Mucosa of stomach (tissue), 1 donor: ENCODE data around the gene CDH10.

ENCODE experiments used
- H3K27me3 ChIP-seq: one replicate; pipeline ENCODE4 v1.7.0; 2013; ENCODE audit warnings: mild to moderate bottlenecking, low read length; ENCODE audit not compliant: control insufficient read depth, insufficient read depth
- H3K36me3 ChIP-seq: one replicate; pipeline ENCODE4 v1.7.0; 2013; ENCODE audit warnings: low read length; ENCODE audit not compliant: control insufficient read depth, insufficient read depth
- H3K4me1 ChIP-seq: one replicate; pipeline ENCODE4 v1.7.0; 2013; ENCODE audit warnings: mild to moderate bottlenecking, low read length; ENCODE audit not compliant: control insufficient read depth, insufficient read depth
- H3K4me3 ChIP-seq: one replicate; pipeline ENCODE4 v1.7.0; 2013; ENCODE audit warnings: low read length
- H3K9ac ChIP-seq: one replicate; pipeline ENCODE4 v1.7.0; 2013; ENCODE audit warnings: mild to moderate bottlenecking, low read length, moderate library complexity
- H3K9me3 ChIP-seq: one replicate; pipeline ENCODE4 v1.7.0; 2013; ENCODE audit warnings: mild to moderate bottlenecking, low read length, moderate library complexity; ENCODE audit not compliant: control insufficient read depth
- donor health status: Pancreatic carcinoma.

Gene CDH10

DNA sequence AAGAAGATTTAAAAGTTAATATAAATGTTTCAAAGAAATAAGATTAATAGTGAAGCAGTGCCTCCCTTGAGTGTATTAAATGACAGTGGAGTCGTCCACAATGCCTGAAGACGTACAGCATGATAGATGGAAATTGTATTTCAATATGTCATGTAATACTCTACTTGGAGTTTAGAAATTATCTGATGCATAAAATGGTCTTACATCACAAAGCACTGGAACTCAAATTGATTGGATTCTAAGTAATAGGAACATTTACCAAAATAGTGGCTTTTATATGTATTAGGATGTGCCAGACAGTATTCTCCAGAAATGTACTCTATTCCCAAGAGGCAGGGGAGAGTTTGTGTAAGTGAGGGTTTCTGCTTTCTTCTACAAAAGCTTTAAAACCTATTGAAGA, 49.4 kb downstream of the CDH10 start:
- Histone ChIP-seq H3K4me3 (no peak overlapping the region), H3K4me1 (no peaks in the 10 kb centered on the region)

DNA sequence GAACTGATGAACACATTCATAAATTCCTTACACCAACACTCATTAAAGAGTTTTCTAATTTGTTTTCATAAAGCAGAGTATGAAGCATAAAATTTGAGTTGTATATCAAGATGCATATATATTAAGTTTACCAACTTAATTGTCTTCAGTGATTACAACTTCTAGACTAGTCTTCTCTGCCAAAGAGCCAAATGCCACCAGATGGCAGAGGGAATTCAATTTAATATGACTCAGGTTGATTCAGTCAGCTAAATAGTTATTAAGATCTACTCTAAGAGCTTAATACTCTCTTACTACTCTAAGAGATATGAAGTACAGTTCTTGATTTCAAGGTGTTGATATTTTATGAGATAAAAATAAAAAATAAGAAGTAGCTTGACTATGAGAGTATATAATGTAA, 53.4 kb downstream of the CDH10 start:
- no peaks in the 10 kb centered on the region for H3K36me3 ChIP-seq
- H3K9ac ChIP-seq: no peak overlapping the region
- H3K9me3 ChIP-seq: no peaks in the 10 kb centered on the region
- H3K27me3 ChIP-seq: no peaks in the 10 kb centered on the region
- H3K4me1 ChIP-seq: no peaks in the 10 kb centered on the region
- no peak overlapping the region for H3K4me3 ChIP-seq

More for the DNA sequence above, 49.4 kb downstream of the CDH10 start:
- no peaks in the 10 kb centered on the region for H3K27me3 ChIP-seq
- H3K9ac ChIP-seq: no peak overlapping the region
- H3K9me3 ChIP-seq: no peaks in the 10 kb centered on the region
- no peaks in the 10 kb centered on the region for H3K36me3 ChIP-seq

DNA sequence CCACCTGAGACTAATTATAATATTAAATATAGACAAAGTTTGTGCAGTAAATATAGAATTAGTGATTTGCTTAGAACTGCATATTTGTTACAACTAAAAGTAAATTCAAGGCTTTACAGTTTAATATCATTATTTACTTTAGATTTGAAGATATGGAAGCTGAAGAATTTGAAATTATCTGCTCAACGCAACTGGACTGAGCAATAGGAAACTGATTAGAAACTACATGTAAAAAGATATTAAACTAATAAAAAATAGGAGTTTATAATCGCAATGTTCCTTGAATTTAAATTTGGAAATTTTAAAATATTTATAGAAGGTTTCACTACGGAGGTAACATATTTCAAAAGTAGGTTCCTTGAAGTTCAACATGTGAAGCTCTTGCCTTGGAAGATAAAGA, 55.2 kb downstream of the CDH10 start:
- Histone ChIP-seq H3K36me3 (no peaks in the 10 kb centered on the region), H3K9me3 (no peaks in the 10 kb centered on the region), H3K4me1 (no peaks in the 10 kb centered on the region), H3K9ac (no peak overlapping the region), H3K4me3 (no peak overlapping the region), H3K27me3 (no peaks in the 10 kb centered on the region)

GRCh38 chr5:24585751-24586150, 59.0 kb downstream of the CDH10 start:
- H3K36me3 ChIP-seq: no peaks in the 10 kb centered on the region
- H3K9me3 ChIP-seq: no peaks in the 10 kb centered on the region
- no peak overlapping the region for H3K4me3 ChIP-seq
- no peak overlapping the region for H3K9ac ChIP-seq
- H3K27me3 ChIP-seq: no peaks in the 10 kb centered on the region
- H3K4me1 ChIP-seq: no peaks in the 10 kb centered on the region

DNA sequence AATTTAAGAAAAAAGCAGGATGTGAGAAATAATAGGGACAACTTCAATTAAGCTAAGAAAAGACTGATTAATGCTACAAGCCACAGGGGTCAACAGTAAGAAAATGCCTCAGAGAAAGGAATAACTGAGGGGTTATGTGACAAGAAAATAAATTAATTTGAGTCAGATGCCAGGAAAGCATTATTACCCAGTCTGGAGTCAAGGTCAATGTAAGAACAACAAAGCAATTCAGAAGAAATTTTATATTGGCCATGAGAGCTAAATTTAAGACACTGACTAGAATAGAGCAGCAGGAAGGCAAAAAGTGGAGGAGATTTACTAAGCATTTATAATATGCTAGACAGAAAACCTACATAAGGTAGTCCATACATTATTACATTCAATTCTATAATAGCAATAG, 73.5 kb downstream of the CDH10 start:
- no peak overlapping the region for H3K9ac ChIP-seq
- no peaks in the 10 kb centered on the region for H3K27me3 ChIP-seq
- H3K9me3 ChIP-seq: no peaks in the 10 kb centered on the region
- H3K4me1 ChIP-seq: no peaks in the 10 kb centered on the region
- H3K4me3 ChIP-seq: no peak overlapping the region
- no peaks in the 10 kb centered on the region for H3K36me3 ChIP-seq

DNA sequence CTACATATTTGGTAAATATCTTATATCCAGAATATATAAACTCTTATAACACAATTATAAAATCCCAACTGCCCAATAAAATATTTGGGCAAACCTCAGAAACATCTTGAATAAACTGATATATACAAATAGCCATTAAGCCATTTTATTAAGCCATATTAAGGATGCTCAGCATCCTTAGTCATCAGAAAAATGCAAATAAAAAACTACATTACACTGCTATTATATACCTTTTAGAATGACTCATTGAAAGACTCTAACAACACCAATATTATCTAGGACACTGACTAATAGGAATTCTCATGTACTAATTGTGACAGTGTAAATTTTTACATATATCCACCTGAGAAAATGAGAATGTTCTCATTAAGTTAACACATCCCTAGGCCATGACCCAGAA, 77.8 kb downstream of the CDH10 start:
- Histone ChIP-seq H3K4me3 (no peak overlapping the region), H3K36me3 (no peaks in the 10 kb centered on the region), H3K4me1 (no peaks in the 10 kb centered on the region), H3K9ac (no peak overlapping the region), H3K27me3 (no peaks in the 10 kb centered on the region), H3K9me3 (no peaks in the 10 kb centered on the region)

DNA sequence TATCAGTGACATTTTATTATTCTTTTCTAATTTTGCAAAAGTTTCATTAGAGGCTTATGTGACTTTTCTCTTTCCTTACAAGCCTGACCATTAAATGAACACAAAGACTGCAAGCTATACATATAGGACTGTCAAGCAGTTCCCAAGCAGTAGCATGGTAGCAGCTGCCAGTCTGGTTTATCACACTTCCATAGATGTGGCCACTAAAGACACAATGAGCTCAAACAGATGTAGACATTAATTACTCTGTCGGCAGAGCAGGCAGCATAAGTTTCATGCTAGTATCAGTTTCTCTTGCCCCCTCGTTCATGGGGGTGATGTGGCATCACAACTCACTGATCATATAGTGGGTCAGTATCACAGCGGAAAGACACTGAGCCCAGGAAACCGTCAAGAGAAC, 89.5 kb downstream of the CDH10 start:
- Histone ChIP-seq H3K36me3 (no peaks in the 10 kb centered on the region), H3K4me3 (no peak overlapping the region)

GRCh38 chr5:24547132-24547531, 97.6 kb downstream of the CDH10 start:
- Histone ChIP-seq H3K9me3 (no peaks in the 10 kb centered on the region), H3K4me3 (no peak overlapping the region), H3K4me1 (no peaks in the 10 kb centered on the region), H3K27me3 (no peaks in the 10 kb centered on the region), H3K36me3 (no peaks in the 10 kb centered on the region), H3K9ac (no peak overlapping the region)

More for the DNA sequence above, 89.5 kb downstream of the CDH10 start:
- H3K9me3 ChIP-seq: no peaks in the 10 kb centered on the region
- H3K4me1 ChIP-seq: no peaks in the 10 kb centered on the region
- no peak overlapping the region for H3K9ac ChIP-seq
- no peaks in the 10 kb centered on the region for H3K27me3 ChIP-seq

GRCh38 chr5:24539613-24540012, 105.2 kb downstream of the CDH10 start:
- H3K27me3 ChIP-seq: no peaks in the 10 kb centered on the region
- no peak overlapping the region for H3K4me3 ChIP-seq
- H3K4me1 ChIP-seq: no peaks in the 10 kb centered on the region
- no peaks in the 10 kb centered on the region for H3K36me3 ChIP-seq
- H3K9me3 ChIP-seq: no peaks in the 10 kb centered on the region
- no peak overlapping the region for H3K9ac ChIP-seq

- H3K9ac ChIP-seq: no peak overlapping the region
- H3K36me3 ChIP-seq: no peaks in the 10 kb centered on the region
- H3K27me3 ChIP-seq: no peaks in the 10 kb centered on the region
- no peak overlapping the region for H3K4me3 ChIP-seq
- H3K9me3 ChIP-seq: no peaks in the 10 kb centered on the region
- no peaks in the 10 kb centered on the region for H3K4me1 ChIP-seq
Observed at GRCh38 chr5:24538346-24538745, 106.4 kb downstream of the CDH10 start.

DNA sequence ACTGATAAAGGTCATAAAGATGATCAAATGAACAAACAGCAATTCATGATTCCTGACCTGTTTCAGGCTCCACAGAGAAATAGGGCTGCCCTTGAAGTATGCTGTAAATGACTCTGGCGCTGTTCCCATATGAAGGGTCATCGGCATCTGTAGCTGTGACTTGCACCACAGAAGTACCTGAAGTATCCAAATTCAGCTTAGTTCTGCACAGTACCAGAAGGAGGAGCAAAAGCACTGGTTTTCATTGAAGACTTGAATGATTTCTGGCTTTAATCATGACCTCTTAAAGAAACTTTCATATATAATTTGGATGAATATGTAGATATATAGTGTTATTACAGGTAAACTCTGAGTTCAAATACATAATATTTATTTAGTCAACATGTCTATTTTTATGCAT, 109.1 kb downstream of the CDH10 start:
- Histone ChIP-seq H3K36me3 (no peaks in the 10 kb centered on the region), H3K9ac (no peak overlapping the region), H3K9me3 (no peaks in the 10 kb centered on the region), H3K4me3 (no peak overlapping the region), H3K27me3 (no peaks in the 10 kb centered on the region), H3K4me1 (no peaks in the 10 kb centered on the region)

GRCh38 chr5:24530906-24531305, 113.9 kb downstream of the CDH10 start:
- Histone ChIP-seq H3K9me3 (no peaks in the 10 kb centered on the region), H3K4me3 (no peak overlapping the region), H3K9ac (no peak overlapping the region), H3K27me3 (no peaks in the 10 kb centered on the region), H3K4me1 (no peaks in the 10 kb centered on the region), H3K36me3 (no peaks in the 10 kb centered on the region)

GRCh38 chr5:24525414-24525813, 119.4 kb downstream of the CDH10 start:
- Histone ChIP-seq H3K4me3 (no peak overlapping the region), H3K9me3 (no peaks in the 10 kb centered on the region), H3K9ac (no peak overlapping the region), H3K36me3 (no peaks in the 10 kb centered on the region), H3K4me1 (no peaks in the 10 kb centered on the region), H3K27me3 (no peaks in the 10 kb centered on the region)
